HG03439 (cell line): ENCODE results near the gene EFEMP2.
A peak's percentile ranks its signal among the peaks of the same experiment; 100 is the strongest.
"Not testable (repeated sequence)": the region's sequence is repeated elsewhere in the genome, so short reads cannot be mapped to it uniquely, and the experiment has no call there.

Experiments
- ATAC-seq: cut with Tn5 transposase; IDR thresholded peaks from one replicate; pipeline ENCODE4 v1.9.1; 2021; ENCODE audit warnings: mild to moderate bottlenecking, moderate library complexity; ENCODE audit not compliant: unreplicated experiment

EFEMP2 gene

DNA sequence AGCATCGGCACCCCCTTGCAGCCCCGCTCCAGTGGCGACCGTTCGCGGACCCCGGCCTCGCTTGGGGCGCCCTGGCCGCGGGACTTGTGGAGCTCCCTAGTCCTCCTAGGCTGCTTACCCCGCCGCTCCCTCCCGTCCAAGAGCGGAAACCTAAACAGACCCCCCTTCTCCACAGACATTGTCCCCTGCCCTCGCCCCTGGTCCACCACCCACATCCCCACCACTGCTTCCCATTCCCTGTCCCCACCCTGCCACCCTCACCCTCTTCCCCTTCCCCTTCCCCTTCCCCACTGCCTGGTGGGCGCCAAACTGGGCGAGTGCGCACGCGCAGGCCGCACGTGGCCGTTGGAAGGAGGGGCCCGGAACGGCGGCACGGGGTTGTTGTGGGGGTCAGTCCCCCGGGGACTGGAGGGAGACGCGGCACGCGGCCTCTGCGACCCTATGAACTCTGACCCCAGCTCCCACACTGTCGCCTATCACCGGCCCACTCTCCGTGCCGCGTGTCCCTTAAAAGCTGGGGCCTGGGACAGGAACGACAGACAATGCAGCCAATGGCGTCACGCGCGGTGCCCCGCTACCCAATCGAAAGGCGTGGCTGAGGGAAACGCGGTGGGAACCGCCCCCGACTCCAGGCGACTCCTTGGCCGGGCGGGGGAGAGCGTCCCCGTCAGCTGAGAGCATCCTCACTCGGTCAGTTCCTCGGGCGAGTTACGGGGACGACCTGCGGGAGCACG is 39.1 kb downstream of the EFEMP2 start, which contains the start of gene SNX32:
SNX32 (plus strand) TSS at position 667 of the 734 bp plus-strand sequence. CDS start 103 bp downstream, outside the sequence.
- ATAC-seq: peak; percentile 93

DNA sequence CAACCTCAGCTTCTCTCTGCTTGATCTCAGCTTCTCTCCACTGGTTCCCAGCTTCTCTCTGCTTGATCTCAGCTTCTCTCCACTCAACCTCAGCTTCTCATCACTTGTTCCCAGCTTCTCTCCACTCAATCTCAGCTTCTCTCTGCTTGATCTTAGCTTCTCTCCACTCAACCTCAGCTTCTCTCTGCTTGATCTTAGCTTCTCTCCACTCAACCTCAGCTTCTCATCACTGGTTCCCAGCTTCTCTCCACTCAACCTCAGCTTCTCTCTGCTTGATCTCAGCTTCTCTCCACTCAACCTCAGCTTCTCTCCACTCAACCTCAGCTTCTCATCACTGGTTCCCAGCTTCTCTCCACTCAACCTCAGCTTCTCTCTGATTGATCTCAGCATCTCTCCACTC is 40.4 kb downstream of the EFEMP2 start:
- not testable (repeated sequence) for ATAC-seq

DNA sequence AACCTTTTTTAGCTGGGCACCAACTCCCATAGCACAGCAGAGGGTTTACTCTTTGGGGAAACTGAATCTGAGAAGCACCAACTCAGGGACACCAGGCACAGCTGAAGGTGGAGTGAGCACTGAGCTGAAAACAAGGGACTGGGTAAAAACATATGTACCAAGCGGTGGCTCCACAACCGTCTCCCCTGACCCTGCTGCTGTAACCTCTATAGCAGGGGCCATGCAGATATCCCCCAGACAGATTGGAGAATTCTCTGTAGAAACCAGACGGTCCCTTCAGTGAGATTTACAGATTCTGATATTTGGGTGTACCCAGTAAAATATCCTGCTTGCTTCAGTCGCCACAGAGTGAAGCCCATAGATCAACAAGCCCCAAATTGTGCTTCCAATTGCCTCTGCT is 43.1 kb downstream of the EFEMP2 start:
- no peak for ATAC-seq

DNA sequence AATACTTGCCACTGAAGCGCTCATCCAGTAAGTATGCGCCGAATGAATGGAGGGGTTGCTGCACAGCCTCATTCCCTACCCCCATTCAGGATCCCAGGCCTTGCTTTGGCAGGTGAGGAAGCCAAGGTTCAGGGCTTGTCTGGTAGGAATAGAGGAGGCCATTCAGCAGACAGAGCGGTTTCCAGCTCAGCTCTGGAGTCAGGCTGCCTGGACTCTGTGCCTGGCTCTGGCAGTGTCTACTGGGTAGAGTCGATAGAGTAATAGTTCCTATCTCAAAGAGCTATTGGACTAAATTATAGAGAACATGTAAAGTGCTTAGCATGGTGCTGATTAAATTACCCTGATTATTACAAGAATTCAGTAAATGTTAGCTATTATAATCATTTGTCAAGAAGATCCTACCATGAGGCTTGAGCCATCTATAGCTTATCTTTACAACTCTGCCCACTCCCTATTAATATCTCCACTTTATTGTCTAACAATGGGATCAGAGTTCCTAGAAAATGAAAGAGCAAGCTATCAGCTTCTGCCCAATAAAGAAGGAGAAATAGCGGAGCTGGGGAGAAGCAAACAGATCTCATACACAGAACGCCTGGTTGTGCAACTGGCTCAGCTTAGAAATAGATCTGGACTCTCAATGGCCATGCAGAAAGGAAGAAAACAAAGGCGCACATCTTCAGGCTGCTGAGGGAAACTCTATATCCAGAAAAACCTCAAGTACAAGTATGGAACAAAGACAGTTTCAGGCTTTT is 45.4 kb downstream of the EFEMP2 start:
- no peak for ATAC-seq

DNA sequence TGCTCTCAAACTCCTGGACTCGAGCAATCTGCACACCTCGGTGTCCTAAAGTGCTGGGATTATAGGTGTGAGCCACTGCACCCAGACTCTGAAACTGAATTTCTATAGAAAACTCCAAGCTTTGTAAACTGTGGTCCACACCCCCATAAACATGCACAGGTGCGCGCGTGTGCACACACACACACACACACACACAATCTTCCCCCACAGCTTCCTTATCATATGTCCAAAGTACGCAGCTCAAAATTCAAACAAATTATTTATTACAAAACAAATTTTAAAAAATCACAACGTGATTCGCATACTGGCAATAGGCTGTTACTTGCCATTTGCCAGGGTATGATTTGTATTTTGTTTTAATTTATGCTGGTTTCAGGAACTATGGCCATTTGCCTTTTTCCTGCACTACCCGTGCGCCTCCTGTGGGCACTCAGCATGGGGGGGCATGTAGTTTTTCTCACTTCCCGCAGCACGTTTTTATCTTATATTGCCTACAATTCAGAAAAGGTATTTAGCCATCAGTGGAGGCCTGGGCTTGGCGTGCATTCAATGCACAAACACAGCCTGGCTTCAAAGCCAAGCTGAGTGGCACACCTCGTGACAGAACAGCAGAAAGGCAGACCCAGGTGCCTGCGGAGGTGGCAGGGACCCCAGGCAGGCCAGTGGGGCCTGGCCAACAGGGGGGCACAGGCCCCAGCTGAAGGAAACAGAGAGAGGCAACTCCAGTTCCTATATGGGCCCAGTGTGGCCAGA is 49.6 kb downstream of the EFEMP2 start:
- no peak for ATAC-seq

DNA sequence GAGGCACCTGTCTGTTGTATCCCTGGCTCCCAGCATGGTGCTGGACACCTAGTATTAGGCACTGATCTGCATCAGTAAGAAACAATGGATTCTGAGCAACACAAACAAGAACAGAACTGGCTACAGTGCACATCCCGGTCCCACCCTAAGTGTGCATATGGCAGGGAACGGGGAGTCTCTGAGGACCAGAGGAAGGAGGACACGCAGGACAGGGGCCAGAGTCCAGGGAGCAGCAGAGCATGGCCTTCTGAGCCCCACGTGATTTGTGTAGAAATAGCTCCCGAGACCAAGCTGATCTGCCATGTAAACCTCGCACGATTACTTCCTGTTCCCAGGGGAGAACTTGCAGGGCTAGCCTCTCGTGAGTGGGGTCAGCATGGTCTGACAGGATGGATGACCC is 51.5 kb downstream of the EFEMP2 start:
- ATAC-seq: no peak

DNA sequence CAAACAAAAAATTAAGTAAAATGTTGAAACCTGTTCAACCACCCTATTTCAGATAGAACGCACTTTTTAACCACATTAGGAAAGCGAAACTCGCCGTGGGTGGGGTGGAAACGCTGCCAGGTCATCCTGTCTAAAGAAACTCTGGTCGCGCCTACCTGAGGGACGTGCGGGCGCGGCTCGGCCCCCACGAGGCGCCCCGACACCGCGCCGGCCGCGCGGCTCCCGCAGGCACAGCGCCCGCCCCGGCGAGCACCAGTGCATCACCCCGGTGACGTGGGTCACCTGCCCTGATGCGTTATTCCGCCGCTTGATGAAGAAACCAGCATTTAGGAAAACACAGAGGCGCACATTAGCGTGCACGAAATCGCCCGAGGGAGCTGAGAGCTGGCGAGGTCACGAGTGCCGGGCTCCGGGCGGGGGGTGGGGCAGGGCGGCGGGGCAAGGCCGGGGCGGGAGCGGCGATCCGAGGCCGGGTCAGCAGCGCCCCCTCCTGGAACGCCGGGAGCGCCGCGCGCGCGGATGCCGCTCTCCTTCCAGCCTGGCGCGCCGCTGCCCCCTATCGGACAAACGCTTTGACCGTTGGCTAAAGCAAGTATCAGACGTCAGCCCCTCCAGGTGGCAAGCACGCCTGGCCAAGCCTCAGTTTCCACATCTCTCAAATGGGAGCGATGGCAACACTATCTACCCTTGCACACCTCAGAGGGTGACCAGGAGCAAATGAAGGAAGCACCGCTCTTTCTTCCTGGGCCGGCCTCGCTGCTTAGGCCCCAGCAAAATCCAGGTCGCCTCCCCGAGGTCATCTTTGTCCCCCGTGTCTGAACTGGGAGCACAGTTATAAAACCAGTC is 54.5 kb downstream of the EFEMP2 start:
- peak; percentile 79 for ATAC-seq

DNA sequence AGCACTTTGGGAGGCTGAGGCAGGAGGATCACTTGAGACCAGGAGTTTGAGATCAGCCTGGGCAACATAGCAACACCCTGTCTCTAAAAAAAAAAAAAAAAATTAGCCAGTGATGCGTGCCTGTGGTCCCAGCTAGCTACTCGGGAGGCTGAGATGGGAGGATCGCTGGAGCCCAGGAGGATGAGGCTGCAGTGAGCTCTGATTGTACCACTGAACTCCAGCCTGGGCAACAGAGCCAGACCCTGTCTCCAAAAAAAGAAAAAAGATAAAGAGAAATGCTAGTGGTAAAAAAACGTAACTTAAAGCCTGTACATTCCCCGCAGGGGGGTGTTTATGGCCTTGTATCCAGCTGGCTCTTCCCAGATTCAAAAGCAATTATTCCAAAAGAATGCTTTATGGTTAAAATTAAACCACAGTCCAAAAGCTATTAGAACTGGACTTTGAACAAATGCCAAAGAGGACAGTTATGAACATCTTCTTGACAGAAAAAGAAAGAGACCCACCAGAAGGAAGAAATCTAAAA is 55.2 kb downstream of the EFEMP2 start:
- ATAC-seq: no peak

DNA sequence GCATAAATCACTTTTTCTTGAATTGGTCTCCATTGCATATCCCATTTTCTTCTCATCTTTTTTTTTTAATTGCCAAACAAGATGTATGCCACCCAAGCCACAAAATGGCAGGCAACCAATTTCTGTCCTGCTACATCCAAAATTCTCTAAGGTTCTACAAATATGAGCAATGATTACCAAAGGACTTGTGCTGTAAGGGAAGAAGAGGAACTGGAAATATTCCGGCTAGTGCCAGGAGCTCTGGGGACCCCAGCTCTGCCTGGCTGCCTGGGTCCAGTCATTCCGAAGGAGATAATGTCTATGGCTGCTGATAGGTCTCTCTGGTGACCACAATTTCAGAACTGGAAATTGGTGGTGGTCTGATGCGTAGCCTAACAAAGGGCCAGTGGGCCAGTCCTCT is 55.9 kb downstream of the EFEMP2 start:
- ATAC-seq: no peak
